ENCODE measurements around the gene BET1L.

DNA sequence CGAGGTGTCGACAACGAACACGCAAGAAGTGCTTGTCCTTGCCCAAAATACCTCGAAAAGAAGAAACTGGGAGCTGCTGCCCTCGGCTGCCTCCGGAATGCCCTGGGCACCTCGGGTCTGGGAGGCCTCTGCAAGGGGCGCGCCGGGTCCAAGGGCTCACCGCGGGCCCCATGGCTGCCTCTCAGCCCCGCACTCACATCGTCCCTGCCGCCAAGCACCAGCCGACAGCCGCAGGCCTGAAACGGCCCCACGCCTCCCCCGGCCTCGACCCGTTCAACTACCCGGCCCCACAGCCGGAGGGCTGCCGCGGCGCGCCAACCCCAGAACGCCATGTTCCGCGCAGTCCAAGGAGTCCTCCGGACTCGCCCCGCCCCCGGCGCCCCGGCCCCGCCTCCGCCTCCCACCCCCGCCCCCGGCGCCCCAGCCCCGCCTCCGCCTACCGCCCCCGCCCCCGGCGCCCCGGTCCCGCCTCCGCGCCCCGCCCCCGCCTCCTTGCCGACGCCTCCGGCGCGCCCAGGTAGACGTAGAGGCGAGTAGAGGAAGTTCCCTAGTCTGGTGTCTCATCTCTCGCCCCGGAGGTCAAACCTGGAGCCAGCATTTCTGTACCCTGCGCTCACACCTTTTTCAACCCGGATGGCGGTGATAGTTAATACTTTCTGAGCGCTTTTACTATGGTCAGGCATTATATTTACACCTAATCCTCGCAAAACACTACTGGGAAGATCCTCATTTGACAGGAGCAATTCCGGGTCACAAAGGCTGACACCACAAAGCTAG lies 29.0 kb upstream of the BET1L start, which contains the start of gene SIRT3:
- TF ChIP-seq, protein P1, sequence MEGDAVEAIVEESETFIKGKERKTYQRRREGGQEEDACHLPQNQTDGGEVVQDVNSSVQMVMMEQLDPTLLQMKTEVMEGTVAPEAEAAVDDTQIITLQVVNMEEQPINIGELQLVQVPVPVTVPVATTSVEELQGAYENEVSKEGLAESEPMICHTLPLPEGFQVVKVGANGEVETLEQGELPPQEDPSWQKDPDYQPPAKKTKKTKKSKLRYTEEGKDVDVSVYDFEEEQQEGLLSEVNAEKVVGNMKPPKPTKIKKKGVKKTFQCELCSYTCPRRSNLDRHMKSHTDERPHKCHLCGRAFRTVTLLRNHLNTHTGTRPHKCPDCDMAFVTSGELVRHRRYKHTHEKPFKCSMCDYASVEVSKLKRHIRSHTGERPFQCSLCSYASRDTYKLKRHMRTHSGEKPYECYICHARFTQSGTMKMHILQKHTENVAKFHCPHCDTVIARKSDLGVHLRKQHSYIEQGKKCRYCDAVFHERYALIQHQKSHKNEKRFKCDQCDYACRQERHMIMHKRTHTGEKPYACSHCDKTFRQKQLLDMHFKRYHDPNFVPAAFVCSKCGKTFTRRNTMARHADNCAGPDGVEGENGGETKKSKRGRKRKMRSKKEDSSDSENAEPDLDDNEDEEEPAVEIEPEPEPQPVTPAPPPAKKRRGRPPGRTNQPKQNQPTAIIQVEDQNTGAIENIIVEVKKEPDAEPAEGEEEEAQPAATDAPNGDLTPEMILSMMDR (conservative IDR thresholded peaks at IDR 0.05; ENCODE audit: low read length): no peak
- no peak for TF ChIP-seq EZH2phosphoT487 (IDR thresholded peaks at IDR 0.05; ENCODE audit: borderline replicate concordance, low read depth, low read length)

Data from OCI-LY7 (cell line).